GM20000 (cell line): ENCODE data around the gene ALDH1A3.

ENCODE experiments used
- DNase-seq: peaks from one replicate; pipeline ENCODE4 v3.0.0; 2012; ENCODE audit warnings: low spot score
- TF ChIP-seq, protein P1 (sequence below): IDR thresholded peaks from 2 replicates; pipeline ENCODE4 v1.5.1; 2012; ENCODE audit warnings: mild to moderate bottlenecking, control low read depth; ENCODE audit errors: extremely low read depth, missing control alignments

The ALDH1A3 gene

DNA sequence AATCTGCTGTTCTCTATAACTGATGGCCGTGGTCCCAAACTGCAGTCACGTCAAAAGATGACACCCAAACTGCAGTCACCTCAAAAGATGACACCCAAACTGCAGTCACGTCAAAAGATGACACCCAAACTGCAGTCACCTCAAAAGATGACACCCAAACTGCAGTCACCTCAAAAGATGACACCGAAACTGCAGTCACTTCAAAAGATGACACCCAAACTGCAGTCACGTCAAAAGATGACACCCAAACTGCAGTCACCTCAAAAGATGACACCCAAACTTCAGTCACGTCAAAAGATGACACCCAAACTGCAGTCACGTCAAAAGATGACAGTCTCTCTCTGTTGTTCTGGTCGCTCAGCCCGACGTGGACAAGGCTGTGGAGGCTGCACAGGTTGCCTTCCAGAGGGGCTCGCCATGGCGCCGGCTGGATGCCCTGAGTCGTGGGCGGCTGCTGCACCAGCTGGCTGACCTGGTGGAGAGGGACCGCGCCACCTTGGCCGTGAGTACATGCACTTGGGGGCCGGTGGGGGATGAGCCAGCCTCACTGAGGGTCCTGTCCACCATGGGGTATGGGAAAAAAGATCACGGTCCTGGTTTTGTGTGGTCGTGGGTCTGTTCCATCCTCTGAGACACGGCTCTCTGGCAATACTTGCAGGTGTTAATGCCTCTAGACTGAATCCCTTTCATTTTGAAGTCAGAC is 7.7 kb downstream of the ALDH1A3 start:
- no peak for DNase-seq
- TF ChIP-seq, protein P1, sequence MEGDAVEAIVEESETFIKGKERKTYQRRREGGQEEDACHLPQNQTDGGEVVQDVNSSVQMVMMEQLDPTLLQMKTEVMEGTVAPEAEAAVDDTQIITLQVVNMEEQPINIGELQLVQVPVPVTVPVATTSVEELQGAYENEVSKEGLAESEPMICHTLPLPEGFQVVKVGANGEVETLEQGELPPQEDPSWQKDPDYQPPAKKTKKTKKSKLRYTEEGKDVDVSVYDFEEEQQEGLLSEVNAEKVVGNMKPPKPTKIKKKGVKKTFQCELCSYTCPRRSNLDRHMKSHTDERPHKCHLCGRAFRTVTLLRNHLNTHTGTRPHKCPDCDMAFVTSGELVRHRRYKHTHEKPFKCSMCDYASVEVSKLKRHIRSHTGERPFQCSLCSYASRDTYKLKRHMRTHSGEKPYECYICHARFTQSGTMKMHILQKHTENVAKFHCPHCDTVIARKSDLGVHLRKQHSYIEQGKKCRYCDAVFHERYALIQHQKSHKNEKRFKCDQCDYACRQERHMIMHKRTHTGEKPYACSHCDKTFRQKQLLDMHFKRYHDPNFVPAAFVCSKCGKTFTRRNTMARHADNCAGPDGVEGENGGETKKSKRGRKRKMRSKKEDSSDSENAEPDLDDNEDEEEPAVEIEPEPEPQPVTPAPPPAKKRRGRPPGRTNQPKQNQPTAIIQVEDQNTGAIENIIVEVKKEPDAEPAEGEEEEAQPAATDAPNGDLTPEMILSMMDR, result no peak

DNA sequence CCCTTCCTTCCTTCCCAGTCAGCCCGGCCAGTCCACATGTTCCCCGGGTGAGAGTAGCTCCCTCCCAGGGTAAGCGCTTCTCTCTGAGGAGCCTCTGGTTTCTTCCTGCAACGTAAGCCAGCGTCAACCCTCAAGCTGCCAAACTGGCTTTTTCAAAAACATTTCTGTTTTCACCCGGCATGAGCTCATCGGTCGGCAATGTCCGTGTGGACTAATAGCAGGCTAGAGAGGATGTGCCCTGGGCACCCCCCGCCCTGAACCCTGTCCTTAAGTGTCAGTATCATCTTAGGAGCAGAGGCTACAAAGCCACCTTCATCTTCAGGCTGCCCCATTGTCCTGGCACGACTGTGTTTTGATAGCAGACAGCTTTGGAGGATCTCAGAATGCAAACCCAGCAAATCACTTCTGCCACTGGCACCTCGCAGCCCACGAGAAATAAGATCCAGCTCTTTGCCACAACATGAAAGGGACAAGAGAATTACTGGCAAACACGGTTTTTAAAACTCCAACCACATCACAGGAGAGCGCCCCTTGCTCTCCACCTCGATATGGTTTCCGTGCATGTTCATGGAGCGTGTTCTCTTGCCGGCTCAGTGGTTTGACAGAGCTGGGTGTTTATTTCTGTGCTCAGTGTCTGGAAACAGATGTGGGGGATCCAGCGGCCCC is 9.9 kb downstream of the ALDH1A3 start:
- TF ChIP-seq, protein P1, result no peak
- no peak for DNase-seq

DNA sequence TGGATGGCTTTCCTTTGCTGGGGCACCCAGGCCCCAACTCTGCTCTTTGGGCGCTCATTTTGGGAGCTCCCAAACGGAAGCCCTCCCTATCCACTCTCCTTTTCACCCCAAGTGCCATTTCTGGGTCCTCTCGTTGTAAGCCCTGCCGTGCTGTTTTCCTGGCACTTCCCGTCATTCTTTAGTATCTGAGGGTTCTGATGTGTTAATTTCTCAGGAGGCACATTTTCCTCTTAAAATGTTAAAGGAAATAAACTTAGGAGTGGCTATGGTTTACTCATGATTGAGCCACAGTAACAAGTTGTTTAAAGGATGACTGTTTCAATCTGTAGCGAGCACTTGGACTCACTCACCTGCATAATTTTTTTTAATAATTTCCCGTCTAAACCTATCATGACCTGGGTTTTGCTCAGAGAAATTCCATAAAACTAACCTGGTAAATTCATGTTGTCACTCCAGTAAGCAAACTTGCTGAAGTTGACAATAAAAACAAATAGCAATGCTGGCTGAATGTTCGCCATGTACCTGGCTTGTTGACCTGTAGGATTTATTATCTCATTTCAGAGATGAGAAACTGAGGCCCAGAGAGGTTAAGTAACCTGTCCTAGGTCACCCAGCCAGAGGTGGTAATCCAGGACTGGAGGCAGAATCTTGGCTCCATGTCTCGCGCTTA is 10.6 kb downstream of the ALDH1A3 start:
- TF ChIP-seq, protein P1, result no peak
- no peak for DNase-seq

DNA sequence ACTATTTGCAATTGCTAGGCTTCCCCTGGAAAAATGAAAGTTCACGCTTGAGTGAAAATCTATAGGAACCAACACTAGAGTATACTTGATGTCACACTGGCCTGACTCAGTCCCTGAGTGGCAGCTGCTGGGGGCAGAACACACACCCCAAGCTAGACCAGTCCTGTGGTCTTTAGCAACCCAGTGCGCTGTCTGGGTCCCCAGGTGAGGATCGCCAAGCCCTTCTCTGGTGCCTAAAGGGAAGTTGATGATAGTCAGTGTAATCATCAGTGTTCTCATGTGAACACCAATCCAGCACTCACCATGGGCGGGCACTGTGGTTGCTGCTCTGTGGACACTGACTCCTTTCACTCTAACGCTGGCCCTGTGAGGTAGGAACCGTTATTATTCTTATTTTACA is 11.2 kb downstream of the ALDH1A3 start:
- TF ChIP-seq, protein P1, result no peak

DNA sequence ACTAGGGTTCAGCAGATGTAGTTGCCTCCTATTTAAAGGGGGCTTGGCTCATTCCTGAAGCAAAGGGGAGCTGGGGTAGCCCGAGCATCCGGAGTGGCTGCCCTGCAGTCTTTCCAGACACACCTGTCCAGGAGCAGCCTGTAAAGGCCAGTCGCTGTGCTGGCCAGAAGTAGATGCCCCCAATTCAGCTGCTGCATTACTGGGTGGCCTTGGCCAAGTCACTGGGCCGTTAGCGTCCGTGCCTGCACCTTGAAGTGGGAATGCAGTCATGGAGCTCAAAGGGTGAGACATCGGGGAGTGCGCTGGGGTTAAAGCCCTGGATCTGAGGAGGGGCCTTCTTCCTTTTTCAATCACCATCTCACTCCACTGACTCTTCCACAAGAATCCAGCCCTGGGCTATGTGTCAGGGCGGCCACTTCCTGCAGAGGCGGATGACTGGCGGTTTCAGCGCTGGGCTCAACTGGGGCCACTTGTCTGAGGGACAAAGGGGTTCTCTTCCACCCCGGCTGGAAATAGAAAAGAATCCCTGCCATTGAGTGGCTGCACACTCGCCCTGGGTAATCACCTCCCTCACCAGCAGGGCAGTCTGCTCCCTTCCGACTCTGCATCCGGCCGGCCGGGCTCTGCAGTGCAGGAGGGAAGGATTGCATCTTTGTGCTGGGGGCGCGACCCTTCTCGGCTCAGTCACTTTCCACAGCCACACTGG is 11.8 kb downstream of the ALDH1A3 start:
- no peak for DNase-seq
- TF ChIP-seq, protein P1, result no peak

More for the DNA sequence above, 11.2 kb downstream of the ALDH1A3 start:
- DNase-seq, result no peak

DNA sequence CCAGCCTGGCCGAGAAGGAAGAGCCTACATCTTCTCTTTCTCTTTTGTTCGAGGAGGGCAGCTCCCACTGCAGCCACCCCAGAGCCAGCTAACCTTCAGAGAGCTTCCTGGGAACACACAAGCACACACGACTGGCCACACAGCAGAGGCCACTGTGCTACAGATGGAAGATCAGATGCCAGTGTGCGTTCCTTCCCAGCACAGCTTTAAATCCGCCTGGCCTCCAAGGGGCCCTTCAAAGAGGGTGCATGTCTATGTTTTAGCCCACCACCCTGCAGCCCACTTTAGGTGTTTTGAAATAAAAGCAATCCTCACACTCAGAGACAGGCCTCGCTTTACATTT is 12.4 kb downstream of the ALDH1A3 start:
- no peak for DNase-seq
- TF ChIP-seq, protein P1, result no peak
